Measurements from ENCODE around the gene PTPRN2. TPM values are rescaled to one million over a fixed set of nuclear protein-coding genes. Genes with fewer than 3 reads are reported as not detected.

Gene PTPRN2
- total and polyA plus RNA-seq, 9 of the 15 experiments (the other 6 are each of a cell fraction or from before 2014, with no cell fraction given), result not detected

DNA sequence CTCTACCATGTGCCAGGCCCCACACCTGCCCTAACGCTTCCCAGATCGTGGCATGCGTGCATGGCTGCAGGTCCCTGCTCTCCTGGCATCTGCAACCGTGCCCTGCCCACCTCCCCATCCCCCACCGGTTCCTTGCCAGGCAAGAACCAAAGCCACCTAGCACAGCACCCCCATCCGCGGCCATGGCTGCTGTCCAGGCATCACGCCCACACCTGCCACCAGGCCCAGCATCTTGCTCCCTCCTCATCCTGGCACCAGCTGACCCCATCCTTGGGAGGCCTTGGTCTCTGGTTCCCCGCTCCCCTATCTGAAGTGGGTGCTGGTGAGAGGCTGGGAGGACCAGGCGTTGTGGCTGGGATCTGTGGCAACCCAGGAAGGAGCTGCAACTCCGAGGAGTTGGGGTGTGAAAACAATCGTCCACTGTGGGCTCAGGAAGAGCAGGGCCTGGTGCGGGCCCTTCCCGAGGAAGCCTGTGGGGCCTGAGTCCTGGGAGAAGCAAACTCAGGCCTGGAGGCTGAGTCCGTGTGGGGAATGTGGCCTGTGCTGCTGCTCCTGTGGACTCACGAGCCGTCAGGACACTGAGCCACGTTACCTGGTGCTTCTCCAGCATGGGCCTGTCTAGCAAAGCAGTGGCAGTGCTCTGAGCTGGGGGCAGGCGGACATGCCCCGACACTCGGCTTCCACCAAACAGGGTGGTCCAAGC, 833.8 kb downstream of the PTPRN2 start:
- Histone ChIP-seq H3K4me1 (replicated peaks in 1 of 2; ENCODE audit: control insufficient read depth in 2 of 2, insufficient read depth in 2 of 2, low read length in 2 of 2) (peaks cover 0 to 22% of the 10 kb centered on the region in 2 experiments; a peak in 2 of 5 replicates), H3K9me1 (ENCODE audit: control insufficient read depth, insufficient read depth, low read length) (peaks cover 3% of the 10 kb centered on the region), H4K20me1 (replicated peaks; ENCODE audit: control insufficient read depth, insufficient read depth, low read length) (peaks cover 18% of the 10 kb centered on the region), H3K9ac (ENCODE audit: insufficient read depth in 1 of 2, low read depth in 2 of 2, low read length in 2 of 2) (0 out of 4 replicates have a peak overlapping the region, but pooled peaks of 1 of the 2 experiments have one; percentile 9), H3K4me3 (no peak overlapping the region), H3K27me3 (ENCODE audit: control insufficient read depth in 2 of 2, insufficient read depth in 2 of 2, low read length in 2 of 2) (peaks cover 62 to 80% of the 10 kb centered on the region in 2 experiments), H3K36me3 (ENCODE audit: control insufficient read depth, insufficient read depth, low read length) (no peaks in the 10 kb centered on the region), H3K9me3 (replicated peaks; ENCODE audit: control insufficient read depth, insufficient read depth, low read depth, low read length) (no peaks in the 10 kb centered on the region), H3K27ac (ENCODE audit: extremely low read depth, low read depth, low read length) (no peak overlapping the region), H3K4me2 (ENCODE audit: insufficient read depth, low read length) (no peak overlapping the region), H3K79me2 (ENCODE audit: control insufficient read depth, insufficient read depth, low read length) (no peaks in the 10 kb centered on the region), H2AFZ (ENCODE audit: low read depth, low read length) (no peak overlapping the region)
- in situ Hi-C loops (cut with MboI) (no loop called here), intact Hi-C loops (cut with micrococcal nuclease) (no loop called here)
- FAIRE-seq (no peak), ATAC-seq (no peak), DNase-seq (ENCODE audit: extremely low read depth in 1 of 4, low spot score in 3 of 4) (no peak)
- CTCF ChIA-PET (ENCODE audit: low intra/inter-chr PET ratio), result no interaction called here
- WGBS (ENCODE audit: insufficient coverage, low coverage, missing lambda C conversion rate), result under 1% methylated on average over 21 of the region's 21 CpGs
- no TSS peak for BruUV-seq (replicated peaks)
- POLR2A ChIA-PET, result interaction anchor here (0.6 to 0.7 kb wide), 2 partner anchors 14 to 64 kb away, joined by 3 to 4 read pairs; no protein-coding TSS in a partner anchor
- TF ChIP-seq, protein P1, sequence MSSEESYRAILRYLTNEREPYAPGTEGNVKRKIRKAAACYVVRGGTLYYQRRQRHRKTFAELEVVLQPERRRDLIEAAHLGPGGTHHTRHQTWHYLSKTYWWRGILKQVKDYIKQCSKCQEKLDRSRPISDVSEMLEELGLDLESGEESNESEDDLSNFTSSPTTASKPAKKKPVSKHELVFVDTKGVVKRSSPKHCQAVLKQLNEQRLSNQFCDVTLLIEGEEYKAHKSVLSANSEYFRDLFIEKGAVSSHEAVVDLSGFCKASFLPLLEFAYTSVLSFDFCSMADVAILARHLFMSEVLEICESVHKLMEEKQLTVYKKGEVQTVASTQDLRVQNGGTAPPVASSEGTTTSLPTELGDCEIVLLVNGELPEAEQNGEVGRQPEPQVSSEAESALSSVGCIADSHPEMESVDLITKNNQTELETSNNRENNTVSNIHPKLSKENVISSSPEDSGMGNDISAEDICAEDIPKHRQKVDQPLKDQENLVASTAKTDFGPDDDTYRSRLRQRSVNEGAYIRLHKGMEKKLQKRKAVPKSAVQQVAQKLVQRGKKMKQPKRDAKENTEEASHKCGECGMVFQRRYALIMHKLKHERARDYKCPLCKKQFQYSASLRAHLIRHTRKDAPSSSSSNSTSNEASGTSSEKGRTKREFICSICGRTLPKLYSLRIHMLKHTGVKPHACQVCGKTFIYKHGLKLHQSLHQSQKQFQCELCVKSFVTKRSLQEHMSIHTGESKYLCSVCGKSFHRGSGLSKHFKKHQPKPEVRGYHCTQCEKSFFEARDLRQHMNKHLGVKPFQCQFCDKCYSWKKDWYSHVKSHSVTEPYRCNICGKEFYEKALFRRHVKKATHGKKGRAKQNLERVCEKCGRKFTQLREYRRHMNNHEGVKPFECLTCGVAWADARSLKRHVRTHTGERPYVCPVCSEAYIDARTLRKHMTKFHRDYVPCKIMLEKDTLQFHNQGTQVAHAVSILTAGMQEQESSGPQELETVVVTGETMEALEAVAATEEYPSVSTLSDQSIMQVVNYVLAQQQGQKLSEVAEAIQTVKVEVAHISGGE (CRISPR knock-in tag; IDR thresholded peaks at IDR 0.05), result no peak
- TF ChIP-seq ZNF668 (CRISPR knock-in tag; IDR thresholded peaks at IDR 0.05) (no peak), SIX5 (IDR thresholded peaks at IDR 0.05; ENCODE audit: borderline replicate concordance in 1 of 2, insufficient read depth in 1 of 2, low read depth in 1 of 2, low read length in 2 of 2) (no peak), NCOA2 (IDR thresholded peaks at IDR 0.05; ENCODE audit: partially characterized antibody in 2 of 2) (no peak), EWSR1 (IDR thresholded peaks at IDR 0.05; ENCODE audit: borderline replicate concordance, low read depth, partially characterized antibody) (no peak), EHMT2 (IDR thresholded peaks at IDR 0.05) (no peak), FOXA3 (CRISPR knock-in tag; conservative IDR thresholded peaks at IDR 0.05 in 1 of 2, IDR thresholded peaks at IDR 0.05 in 1 of 2) (no peak)
- TF ChIP-seq, protein P2, sequence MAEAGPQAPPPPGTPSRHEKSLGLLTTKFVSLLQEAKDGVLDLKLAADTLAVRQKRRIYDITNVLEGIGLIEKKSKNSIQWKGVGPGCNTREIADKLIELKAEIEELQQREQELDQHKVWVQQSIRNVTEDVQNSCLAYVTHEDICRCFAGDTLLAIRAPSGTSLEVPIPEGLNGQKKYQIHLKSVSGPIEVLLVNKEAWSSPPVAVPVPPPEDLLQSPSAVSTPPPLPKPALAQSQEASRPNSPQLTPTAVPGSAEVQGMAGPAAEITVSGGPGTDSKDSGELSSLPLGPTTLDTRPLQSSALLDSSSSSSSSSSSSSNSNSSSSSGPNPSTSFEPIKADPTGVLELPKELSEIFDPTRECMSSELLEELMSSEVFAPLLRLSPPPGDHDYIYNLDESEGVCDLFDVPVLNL (CRISPR knock-in tag; IDR thresholded peaks at IDR 0.05; ENCODE audit: low read depth), result no peak
